ENCODE results near the gene ARID2.

DNA sequence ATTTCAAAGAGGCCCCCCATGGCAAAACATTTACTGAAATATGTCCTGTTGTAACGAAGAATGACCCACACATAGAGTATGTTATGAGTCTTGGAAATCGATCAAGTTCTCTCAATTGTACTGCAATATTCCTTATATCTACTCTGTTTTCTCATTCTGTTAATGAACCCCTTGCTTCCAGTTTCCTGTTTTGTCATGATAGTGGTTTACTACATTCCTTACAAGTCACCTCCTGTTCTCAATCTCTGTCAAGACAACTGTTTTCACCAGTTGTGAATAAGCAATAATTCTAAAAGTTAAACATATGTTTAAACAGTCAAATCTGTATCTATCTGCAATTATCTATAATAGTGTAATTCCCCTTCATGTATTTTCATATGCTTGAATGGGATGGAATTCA is 16.4 kb upstream of the ARID2 start:
- TF ChIP-seq EZH2 (IDR thresholded peaks at IDR 0.05; ENCODE audit: borderline replicate concordance, low read depth, low read length, poor library complexity, severe bottlenecking), result no peak
- TF ChIP-seq, protein P1, sequence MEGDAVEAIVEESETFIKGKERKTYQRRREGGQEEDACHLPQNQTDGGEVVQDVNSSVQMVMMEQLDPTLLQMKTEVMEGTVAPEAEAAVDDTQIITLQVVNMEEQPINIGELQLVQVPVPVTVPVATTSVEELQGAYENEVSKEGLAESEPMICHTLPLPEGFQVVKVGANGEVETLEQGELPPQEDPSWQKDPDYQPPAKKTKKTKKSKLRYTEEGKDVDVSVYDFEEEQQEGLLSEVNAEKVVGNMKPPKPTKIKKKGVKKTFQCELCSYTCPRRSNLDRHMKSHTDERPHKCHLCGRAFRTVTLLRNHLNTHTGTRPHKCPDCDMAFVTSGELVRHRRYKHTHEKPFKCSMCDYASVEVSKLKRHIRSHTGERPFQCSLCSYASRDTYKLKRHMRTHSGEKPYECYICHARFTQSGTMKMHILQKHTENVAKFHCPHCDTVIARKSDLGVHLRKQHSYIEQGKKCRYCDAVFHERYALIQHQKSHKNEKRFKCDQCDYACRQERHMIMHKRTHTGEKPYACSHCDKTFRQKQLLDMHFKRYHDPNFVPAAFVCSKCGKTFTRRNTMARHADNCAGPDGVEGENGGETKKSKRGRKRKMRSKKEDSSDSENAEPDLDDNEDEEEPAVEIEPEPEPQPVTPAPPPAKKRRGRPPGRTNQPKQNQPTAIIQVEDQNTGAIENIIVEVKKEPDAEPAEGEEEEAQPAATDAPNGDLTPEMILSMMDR (conservative IDR thresholded peaks at IDR 0.05; ENCODE audit: low read depth, low read length), result no peak
